Lung (tissue), 12 donors: ENCODE results near the gene RASA3. TPM values are rescaled to one million over a fixed set of nuclear protein-coding genes. Genes with fewer than 3 reads are reported as not detected.

Source experiments
- ATAC-seq: fragments of 200-7000 bp; cut with Tn5 transposase; one replicate; pipeline ENCODE4 v1.9.1; 2020; ENCODE audit warnings: moderate number of reproducible peaks; ENCODE audit not compliant: insufficient read depth, low FRiP score
- DNase-seq, 3 donors: peaks; one replicate each; pipeline ENCODE4 v3.0.0-alpha.2; 2013 to 2017
- H3K27ac ChIP-seq, 2 donors: one replicate each; pipeline ENCODE4 v1.5.1; 2013; ENCODE audit warnings: mild to moderate bottlenecking in 2 of 2, moderate library complexity in 2 of 2, control low read depth in 1 of 2, inconsistent platforms in 1 of 2, low read depth in 1 of 2, low read length in 1 of 2
- H3K27me3 ChIP-seq, 3 donors: one replicate each; pipeline ENCODE4 v1.5.1; 2013; ENCODE audit warnings: low read length in 2 of 3; ENCODE audit not compliant: control insufficient read depth in 3 of 3, insufficient read depth in 3 of 3
- H3K36me3 ChIP-seq, 4 donors: one replicate each; pipeline ENCODE4 v1.5.1; 2013; ENCODE audit warnings: low read length in 4 of 4, mild to moderate bottlenecking in 1 of 4, moderate library complexity in 1 of 4; ENCODE audit not compliant: control insufficient read depth in 4 of 4, insufficient read depth in 4 of 4
- H3K4me1 ChIP-seq, 5 donors: one replicate each; pipeline ENCODE4 v1.5.1; 2013; ENCODE audit warnings: low read length in 5 of 5, mild to moderate bottlenecking in 2 of 5, moderate library complexity in 1 of 5; ENCODE audit not compliant: control insufficient read depth in 5 of 5, insufficient read depth in 5 of 5
- H3K4me3 ChIP-seq: one replicate; pipeline ENCODE4 v1.5.1; 2013; ENCODE audit warnings: mild to moderate bottlenecking, control low read depth, moderate library complexity
- H3K9ac ChIP-seq, 2 donors: one replicate each; pipeline ENCODE4 v1.5.1; 2013; ENCODE audit warnings: low read length in 2 of 2, control low read depth in 1 of 2; ENCODE audit not compliant: insufficient read depth in 1 of 2
- H3K9me3 ChIP-seq, 4 donors: one replicate each; pipeline ENCODE4 v1.5.1; 2013; ENCODE audit warnings: low read length in 3 of 4, mild to moderate bottlenecking in 1 of 4, moderate library complexity in 1 of 4; ENCODE audit not compliant: control insufficient read depth in 4 of 4, insufficient read depth in 3 of 4
- CTCF ChIP-seq: IDR thresholded peaks from 2 replicates; pipeline ENCODE4 v1.5.1; 2012; ENCODE audit warnings: mild to moderate bottlenecking; ENCODE audit errors: control extremely low read depth, extremely low read depth
- WGBS, 2 donors: extraction: QIAGEN DNeasy Blood & Tissue Kit; methylation state at CpG; one replicate each; pipeline ENCODE4 v1.1.7; 2013; 5-methylcytosine and 5-hydroxymethylcytosine counted together
- polyA plus RNA-seq, 2 donors: library from polyadenylated mRNA; stranded (reverse); fragments of 200-250 nt; gene quantifications; one replicate each; pipeline ENCODE4 v1.2.1, GENCODE V29; 2013
- total RNA-seq, 2 donors: library from RNA; depleted of rRNA in 1 of 2; stranded (reverse); fragments of >200 nt in 1 of 2; gene quantifications; one replicate each; pipeline ENCODE4 v1.2.1, GENCODE V29; 2014 to 2021
- donor health status: control.
- donor health status: control.
- donor health status: Bipolar disorder and iron deficiency.
- donor health status: healthy.
- donor health status: DM: yes; HTN: yes; CAD: no.

RASA3 gene
- total and polyA plus RNA-seq, 4 donors: 7.4 to 22.8 (median 16.2) TPM

GRCh38 chr13:114059946-114060860 lies 72.2 kb downstream of the RASA3 start:
- H3K4me1 ChIP-seq: peaks cover 3 to 38% (median 16%) of the 10 kb centered on the region in 5 donors
- no peak for TF ChIP-seq CTCF
- no peak overlapping the region for H3K27ac ChIP-seq

GRCh38 chr13:114059428-114059827 lies 73.0 kb downstream of the RASA3 start:
- Histone ChIP-seq H3K9ac (no peak overlapping the region), H3K9me3 (no peaks in the 10 kb centered on the region), H3K4me3 (no peak overlapping the region), H3K36me3 (peaks cover 0 to 6% (median 4%) of the 10 kb centered on the region in 4 donors), H3K4me1 (peaks cover 3 to 38% (median 11%) of the 10 kb centered on the region in 5 donors), H3K27me3 (no peaks in the 10 kb centered on the region), H3K27ac (no peak overlapping the region)
- WGBS, 2 donors: 83 to 92% methylated on average over 16 of the region's 16 CpGs
- ATAC-seq (no peak), DNase-seq (no peak)
- no peak for TF ChIP-seq CTCF

More at GRCh38 chr13:114059946-114060860, 72.2 kb downstream of the RASA3 start:
- WGBS, 2 donors: 84 to 90% methylated on average over 49 to 53 of the region's 53 CpGs
- ATAC-seq (no peak), DNase-seq (no peak)
- H3K36me3 ChIP-seq: peaks cover 0 to 4% (median 1%) of the 10 kb centered on the region in 4 donors
- no peaks in the 10 kb centered on the region for H3K9me3 ChIP-seq
- no peak overlapping the region for H3K4me3 ChIP-seq
- H3K27me3 ChIP-seq: no peaks in the 10 kb centered on the region
- no peak overlapping the region for H3K9ac ChIP-seq

- no peak overlapping the region for H3K4me3 ChIP-seq
- H3K4me1 ChIP-seq: peaks cover 0 to 35% (median 0%) of the 10 kb centered on the region in 5 donors
- WGBS, 2 donors: 75 to 82% methylated on average over 27 to 30 of the region's 30 CpGs
- H3K36me3 ChIP-seq: peaks cover 0 to 6% (median 4%) of the 10 kb centered on the region in 4 donors
- peak overlapping the region in 1 of 2 donors; percentile 9 for H3K27ac ChIP-seq
- no peaks in the 10 kb centered on the region for H3K27me3 ChIP-seq
- TF ChIP-seq CTCF: no peak
- H3K9ac ChIP-seq: no peak overlapping the region
- H3K9me3 ChIP-seq: no peaks in the 10 kb centered on the region
- no peak for ATAC-seq
- no peak for DNase-seq
These were observed 74.2 kb downstream of the RASA3 start for GRCh38 chr13:114058051-114058867.
